ENCODE results near the gene LYSMD4.
A peak's percentile ranks its signal among the peaks of the same experiment; 100 is the strongest.

LYSMD4 gene

DNA sequence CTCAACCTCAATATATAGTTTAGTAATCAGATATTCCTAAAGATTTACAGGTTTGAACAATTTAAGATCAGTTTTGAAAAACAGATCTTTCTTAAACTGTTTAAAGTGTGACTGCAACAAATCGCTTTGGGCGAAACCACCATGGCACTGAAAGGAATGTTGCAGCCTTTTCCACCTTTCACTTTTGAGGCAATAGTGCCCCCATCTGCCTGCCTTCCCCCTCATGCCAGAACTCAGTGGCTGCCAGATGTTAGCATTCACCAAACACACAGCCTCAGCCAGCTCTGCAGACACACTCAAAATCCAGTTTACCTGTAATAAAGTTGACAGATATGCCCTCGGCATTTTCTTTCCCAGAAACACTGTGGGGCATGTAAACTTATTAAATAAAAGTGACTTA is 3.3 kb downstream of the LYSMD4 start:
- DNase-seq = no peak

DNA sequence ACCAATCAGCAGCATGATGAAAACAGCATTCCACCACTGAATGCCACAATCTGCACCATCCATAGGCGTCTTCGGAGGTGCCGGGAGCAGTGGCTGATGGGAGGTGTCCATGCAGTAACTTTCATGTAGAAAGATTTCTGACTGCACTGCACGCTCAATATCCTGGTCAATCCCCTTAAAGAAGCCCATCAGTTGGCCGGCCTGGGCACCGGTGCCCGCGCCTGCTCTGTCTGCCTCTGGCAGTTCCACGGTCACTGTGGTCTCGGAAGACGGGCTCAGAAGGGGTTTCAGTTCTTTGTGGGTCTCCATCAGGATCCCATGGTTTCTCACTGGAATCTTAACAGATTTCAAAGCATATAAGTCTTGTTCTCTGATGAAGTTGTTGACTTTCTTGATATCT is 3.9 kb downstream of the LYSMD4 start:
- no peak for DNase-seq

- no peak for DNase-seq
Observed at GRCh38 chr15:99728916-99729315, 4.3 kb downstream of the LYSMD4 start.

DNA sequence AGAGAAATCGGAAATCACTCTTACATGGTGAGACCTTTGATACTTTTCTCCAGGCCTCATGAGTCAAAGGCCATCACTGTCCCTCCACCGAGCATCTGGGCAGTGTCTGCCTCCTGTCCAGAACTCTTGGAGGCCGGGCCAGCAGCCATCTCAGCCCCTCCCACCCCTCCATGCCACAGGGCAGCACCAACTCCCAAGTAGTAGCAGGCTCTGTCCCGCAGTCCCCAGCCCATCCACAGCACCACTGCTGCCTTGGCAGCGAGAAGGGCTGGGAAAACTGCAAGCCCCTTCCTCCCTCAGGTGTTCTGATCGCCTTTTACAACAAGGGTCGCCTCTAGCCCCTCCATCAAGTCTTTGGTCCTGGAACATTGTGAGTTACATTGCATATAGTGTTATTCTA is 5.5 kb downstream of the LYSMD4 start:
- DNase-seq = no peak

GRCh38 chr15:99727330-99727729 is 5.9 kb downstream of the LYSMD4 start:
- no peak for DNase-seq

- DNase-seq = no peak
Observed at GRCh38 chr15:99726333-99726732, 6.9 kb downstream of the LYSMD4 start.

- no peak for DNase-seq
Observed at GRCh38 chr15:99722406-99722805, 10.8 kb downstream of the LYSMD4 start.

- no peak for DNase-seq
Observed at GRCh38 chr15:99721896-99722295, 11.3 kb downstream of the LYSMD4 start.

DNA sequence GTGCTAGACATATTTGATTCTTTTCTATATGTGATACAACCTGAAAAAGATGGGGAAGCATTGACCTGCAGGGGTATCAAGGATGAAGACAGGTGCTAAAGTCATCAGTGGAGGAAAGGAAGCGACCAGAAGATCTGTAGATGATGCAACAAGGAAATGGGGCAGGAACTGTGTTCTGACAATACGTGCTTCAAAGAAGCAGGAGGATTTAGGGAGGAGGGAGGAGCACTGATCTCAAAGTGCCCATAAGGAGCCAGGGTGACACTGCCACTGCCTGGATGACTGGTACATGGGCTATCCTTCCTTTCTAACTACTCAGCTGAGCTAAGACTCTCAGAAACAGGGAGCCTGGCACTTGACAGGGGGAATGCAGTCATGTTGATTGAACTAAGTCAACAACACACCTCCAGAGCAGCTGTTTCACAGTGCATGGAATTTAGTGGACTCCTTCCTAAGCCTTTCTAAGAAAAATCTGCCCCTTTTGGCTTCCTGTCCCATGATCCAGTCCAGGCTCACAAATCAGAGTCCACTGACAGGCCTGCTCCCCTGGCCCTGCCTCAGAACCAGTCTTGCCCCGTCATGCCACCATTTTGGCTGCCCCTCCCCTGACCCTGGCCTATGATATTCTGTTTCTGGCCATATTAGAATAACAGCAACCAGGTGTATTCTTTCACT is 12.0 kb downstream of the LYSMD4 start:
- DNase-seq = no peak

DNA sequence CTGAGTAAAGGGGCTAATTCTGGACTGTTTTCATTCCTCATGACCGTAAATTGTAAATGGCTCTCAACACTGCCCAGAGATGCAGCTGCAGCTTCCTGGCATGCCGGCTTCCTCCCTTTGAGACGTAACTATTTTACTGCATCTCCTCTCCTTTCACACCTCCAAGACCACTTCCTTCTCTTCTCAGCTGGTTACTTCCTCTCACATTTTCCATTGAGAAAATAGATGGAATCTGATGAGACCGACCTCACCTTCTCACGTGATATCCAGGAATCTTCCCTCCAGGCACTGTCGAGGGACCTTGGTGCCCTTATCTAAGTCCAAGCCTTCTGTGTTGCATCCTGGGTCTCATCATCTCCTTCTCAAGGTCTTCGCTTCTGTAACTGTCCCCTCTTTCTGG is 12.7 kb downstream of the LYSMD4 start:
- no peak for DNase-seq

GRCh38 chr15:99719096-99719541 is 14.1 kb downstream of the LYSMD4 start:
- DNase-seq = no peak

- DNase-seq = no peak
Observed at GRCh38 chr15:99718421-99718820, 14.8 kb downstream of the LYSMD4 start.

- no peak for DNase-seq
Observed at GRCh38 chr15:99717161-99718009, 15.9 kb downstream of the LYSMD4 start.

GRCh38 chr15:99716540-99717095 is 16.6 kb downstream of the LYSMD4 start:
- DNase-seq = no peak

GRCh38 chr15:99712415-99712814 is 20.8 kb downstream of the LYSMD4 start:
- no peak for DNase-seq

DNA sequence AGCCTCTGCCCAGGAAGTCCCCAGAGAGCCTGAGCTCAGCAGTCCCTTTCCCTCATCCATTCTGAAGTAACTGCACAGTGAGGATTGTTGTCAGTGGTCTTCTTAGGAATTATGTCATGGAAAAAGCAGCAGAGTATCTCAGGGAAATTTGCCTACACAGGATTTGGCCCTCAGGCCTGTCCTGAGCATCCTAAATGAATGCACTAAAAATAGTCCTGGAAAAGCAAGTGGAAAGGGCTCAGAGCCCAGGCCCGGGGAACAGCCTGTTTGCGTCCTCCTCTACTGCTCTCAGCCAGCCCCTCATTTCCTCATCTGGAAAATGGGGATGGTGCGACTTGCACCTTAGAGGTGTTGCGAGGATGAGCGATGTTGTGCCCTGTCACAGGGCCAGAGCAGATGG is 21.6 kb downstream of the LYSMD4 start:
- DNase-seq = no peak

DNA sequence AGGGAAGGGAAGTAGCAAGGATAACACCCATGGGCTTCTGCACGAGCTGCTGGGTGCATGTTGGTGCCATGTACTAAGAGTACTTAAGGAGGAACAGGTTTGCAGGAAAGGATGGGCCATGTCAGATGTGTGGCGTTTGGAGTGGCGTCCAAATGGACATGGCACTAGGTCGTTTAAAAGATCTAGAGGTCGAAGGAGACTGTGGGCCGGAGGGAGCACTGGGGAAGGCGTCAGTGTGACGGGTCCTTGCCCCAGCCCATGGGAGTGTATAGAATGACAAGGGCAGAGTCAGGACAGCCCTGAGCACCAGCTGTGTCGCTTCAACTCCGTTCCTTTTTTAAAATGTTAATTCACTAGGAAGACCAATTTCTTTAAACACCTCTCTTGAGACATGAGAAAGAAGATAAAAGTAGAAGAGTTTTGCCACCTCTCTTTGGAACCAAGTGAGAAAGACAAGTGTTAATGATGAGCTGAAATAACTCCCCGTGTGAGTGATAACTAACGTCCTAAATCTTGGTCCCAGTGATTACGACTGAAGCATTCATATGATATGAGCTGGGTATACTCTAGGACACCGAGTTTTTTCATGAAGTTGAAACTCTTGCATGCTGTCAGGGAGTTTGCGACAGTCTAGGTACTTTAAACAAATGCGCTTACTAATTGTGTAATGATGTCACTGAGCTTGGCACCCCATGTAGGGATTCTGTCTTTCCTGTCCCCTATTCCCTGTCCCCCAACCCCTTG is 23.8 kb downstream of the LYSMD4 start:
- DNase-seq = no peak

- no peak for DNase-seq
Observed at GRCh38 chr15:99708563-99708962, 24.7 kb downstream of the LYSMD4 start.

DNA sequence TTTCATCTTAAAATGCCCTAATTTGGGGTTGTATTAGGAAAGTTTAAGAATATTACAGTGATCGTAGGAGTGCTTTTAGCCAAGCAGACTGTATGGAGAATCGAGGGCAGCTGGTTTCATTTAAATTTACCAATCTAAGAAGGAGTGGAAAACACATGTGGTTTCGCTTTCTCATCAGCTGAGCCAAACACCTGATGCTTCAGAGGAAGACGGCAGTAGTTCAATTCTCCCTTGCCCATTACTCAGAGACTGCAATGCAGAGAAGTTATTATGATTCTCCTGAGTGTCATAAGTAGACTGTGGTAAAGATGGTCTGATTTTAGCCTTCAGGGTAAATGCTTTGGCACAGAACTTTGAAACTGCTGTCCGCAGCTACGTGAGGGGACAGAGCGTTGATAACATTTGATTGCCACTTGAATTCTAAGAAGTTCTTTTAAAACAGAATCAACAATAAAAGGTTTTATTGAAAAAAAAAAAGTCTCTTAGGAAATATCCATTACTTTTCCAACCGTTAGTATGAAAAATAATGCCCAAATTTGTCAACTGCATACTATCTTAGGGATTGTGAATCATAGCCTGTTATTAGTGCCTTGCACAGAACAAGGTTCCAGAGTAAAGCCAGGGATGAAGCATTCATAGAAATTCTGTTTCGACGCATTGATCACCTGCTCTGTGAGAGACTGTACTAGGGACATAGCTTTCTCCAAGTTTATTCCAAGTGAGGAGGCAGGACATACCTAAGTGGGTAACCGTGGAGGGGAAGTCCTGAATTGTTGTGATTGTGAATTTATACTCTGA is 25.6 kb downstream of the LYSMD4 start:
- no peak for DNase-seq

- DNase-seq = no peak
Observed at GRCh38 chr15:99706557-99707303, 26.5 kb downstream of the LYSMD4 start.

DNA sequence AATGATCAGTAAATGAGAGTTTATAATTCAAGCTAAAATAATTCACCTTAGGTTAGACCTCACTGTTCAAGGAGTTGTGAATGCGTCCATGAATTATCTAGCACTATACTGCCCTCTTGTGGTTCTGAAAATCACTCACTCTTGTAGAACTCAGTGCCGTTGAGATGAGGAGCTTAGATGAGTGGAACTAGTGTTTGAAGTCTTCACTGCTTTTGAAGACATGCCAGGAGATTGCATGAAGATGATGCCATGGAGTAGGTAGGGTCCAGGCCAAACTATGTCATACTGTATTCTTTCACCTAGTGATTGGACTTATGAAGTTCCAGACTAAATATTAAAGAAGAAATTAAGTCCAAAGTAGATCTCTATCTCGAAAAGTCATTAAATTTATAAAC is 28.8 kb downstream of the LYSMD4 start:
- peak; percentile 75 for DNase-seq
